NCI-H1092 treated with DMSO at 0.1 percent for 48 hours (cell line): Measurements from ENCODE around the gene CDK6.
A peak's percentile ranks its signal among the peaks of the same experiment; 100 is the strongest.

ENCODE experiments used
- DNase-seq: peaks from one replicate; lab custom pipeline; 2025; lab: John Stamatoyannopoulos, UW

CDK6 gene

GRCh38 chr7:92681633-92682032 is 154.7 kb downstream of the CDK6 start:
- DNase-seq, result no peak

GRCh38 chr7:92680442-92680841 is 155.9 kb downstream of the CDK6 start:
- no peak for DNase-seq

DNA sequence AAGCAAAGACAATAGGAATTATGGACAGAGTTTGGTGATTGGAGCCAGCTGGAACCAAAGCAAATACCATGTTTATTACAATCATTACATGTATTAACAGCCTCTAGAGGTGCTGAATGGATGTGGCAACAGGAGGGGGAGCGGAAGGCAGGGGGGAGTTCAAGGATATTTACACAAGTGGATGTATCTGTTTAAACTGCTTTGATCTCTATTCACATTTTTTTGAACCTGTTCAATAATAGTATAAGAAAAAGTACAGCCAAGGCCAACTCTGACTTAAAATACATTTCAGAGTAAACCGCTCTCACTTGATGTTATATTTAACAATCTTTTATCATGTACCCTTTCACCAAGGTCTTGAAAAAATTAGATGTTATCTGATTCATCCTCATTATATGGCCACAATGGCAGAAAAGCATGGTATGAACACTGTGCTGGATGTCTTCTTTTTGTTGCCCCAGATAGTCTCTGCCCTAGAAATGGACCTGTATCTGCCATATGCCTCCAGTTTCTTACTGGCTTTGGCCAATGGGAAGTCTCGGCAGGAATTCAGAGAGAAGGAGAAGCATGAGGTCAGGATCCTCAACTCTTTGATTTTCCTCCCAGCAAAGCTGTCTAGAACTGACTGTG is 158.0 kb downstream of the CDK6 start:
- peak; percentile 30 for DNase-seq

DNA sequence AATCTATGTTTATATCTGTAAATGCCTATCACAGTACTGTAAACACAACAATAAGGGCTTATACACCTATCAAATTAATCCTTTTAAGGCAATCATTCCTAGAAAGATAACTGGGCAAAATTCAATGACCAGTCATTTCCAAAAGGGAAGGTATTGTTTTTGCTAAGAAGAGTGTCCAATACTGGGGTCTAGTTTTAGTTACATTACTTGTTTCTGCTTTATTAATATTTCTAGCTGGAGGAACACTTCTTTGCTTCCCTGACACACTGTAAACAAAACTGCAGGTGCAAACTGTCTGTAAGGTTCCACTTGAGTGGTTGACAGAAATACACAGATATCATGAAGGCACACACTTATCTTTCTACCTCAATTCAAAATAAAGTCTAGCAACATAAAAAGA is 162.0 kb downstream of the CDK6 start:
- DNase-seq, result peak; percentile 83

DNA sequence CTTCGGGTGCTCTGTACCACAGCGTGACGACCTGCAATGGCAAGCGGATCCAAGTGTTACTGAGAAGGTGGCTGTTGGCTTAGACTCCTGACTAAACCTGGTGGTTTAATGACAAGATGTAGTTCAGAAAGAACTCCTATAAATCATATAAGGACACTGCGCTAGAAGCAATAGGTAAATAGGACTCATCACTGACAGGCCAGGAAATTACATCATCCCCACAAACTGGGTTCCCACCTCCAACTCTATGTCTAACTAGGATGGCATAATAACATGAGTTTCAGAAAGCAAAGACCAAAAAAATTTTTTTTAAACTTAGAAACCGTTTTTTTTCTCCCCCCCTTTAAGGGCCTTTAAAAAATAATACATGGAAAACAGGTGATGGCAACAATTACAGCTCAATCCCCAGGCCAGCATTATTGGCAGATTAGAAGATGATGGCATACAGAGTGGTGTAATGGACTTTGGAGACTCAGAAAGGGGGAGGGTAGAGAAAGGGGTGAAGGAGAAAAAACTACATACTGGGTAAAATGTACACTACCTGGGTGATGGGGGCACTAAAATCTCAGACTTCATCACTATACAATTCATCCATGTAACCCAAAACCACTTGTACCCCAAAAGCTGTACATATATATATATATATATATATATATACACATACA is 164.7 kb downstream of the CDK6 start:
- DNase-seq, result no peak

GRCh38 chr7:92670204-92670851 is 166.0 kb downstream of the CDK6 start:
- no peak for DNase-seq

DNA sequence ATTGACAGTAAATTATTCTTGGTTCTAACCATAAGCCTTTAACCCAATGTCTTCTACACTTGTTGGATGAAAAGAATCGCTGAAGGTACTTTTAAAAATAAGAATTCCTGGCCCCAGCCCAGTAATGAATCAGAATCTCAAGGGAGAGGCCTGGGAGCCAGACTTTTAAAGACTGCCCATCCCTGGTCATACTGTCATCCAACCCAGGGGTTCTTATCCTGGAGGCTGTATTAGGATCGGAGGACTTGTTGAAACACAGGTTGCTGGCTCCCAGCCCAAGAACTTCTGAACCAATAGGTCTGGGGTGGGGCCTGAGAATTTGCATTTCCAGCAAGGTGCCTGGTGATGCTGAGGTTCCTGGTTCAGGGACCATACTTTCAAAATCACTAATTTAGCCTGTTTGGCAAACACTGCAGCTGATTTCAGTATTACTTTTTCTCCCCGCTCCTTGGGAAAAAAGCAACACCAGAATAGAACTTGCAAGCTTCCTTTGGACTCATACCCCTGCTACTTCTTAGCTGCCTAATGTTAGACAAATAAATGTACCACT is 166.7 kb downstream of the CDK6 start:
- DNase-seq, result no peak

DNA sequence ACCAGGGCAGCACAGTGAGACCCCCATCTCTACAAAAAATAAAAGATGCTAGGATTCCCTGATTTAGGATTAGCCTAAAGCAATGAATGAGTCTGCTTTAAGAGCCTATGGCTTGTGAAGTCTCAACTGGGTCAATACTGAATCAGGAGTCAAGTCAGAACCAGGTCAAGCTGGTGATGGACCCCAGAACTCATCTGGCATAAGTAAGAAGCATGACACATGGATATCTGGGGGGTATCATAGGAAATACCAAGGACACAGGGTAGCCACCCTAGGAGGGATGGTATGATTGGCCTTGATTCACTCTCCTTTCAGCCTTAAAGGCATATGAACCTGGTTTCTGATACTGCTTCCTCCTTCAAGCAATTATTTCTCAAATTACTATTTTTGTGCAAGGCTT is 167.8 kb downstream of the CDK6 start:
- no peak for DNase-seq

- no peak for DNase-seq
Observed at GRCh38 chr7:92667816-92668535, 168.4 kb downstream of the CDK6 start.

- DNase-seq, result no peak
Observed at GRCh38 chr7:92665926-92666325, 170.4 kb downstream of the CDK6 start.

- no peak for DNase-seq
Observed at GRCh38 chr7:92661651-92662050, 174.7 kb downstream of the CDK6 start.

GRCh38 chr7:92658671-92659070 is 177.7 kb downstream of the CDK6 start:
- DNase-seq, result no peak

- DNase-seq, result no peak
Observed at GRCh38 chr7:92657391-92657790, 179.0 kb downstream of the CDK6 start.

DNA sequence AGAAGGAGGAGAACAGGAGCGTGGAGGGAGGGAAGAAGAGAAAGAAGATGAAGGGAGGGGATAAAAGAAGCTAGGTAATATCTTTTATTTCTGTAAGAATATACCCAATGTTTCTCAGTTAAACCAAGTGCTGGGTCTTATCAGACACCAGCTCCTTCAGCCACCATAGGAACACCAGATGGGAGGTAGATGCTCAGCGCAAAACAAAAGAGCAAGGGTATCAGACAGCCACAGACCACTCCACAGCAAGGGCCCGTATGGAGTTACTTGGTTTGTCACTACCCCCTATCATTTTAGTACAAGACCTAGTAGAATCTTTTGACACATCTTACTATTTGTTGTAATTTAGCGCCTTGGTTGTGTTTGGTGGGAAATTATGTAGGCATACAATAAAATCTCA is 180.3 kb downstream of the CDK6 start:
- no peak for DNase-seq

DNA sequence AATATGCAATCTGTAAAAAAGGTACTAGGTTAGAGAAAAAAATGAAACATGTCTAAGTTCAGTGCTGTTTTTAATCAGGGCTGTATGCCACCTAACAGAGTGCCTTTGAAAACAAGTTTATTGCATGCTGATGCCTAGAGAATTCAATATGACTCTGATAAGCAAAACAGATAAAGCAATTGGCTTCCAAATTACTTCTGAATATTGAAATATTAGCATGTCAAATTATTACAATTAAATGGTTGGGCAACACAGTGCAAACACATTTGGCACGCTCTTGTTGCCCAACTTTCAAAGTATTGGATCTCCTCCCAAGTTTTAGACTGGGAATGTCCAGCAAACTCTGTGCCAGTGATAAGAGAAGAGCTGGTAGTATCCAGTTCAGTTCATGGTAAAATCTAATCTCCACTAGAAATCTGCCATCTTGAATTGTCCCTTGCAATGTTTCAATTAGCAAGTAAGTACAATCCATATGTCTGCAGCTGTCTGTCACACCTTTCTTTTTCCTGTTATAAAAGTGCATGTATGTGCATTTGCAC is 181.0 kb downstream of the CDK6 start:
- DNase-seq, result no peak

DNA sequence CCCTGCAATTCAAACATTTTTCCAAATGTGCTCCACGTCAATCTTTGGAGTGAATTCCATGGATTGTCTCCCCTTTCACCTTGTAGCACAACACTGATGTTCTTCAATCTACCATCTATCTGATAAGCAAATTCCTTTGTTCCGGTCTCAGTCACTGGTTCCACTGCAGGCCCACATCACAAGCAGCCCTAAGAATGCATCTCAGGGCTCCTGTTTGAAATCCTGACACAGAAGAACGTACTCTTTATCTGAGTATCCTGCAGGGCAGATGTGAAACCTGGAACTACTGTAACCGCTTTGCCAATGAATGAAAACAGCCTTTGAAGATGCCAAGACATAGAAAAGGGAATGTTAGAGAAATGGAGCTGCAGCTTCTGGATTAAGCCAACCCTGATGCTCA is 183.2 kb downstream of the CDK6 start:
- no peak for DNase-seq

GRCh38 chr7:92652536-92652935 is 183.8 kb downstream of the CDK6 start:
- no peak for DNase-seq

DNA sequence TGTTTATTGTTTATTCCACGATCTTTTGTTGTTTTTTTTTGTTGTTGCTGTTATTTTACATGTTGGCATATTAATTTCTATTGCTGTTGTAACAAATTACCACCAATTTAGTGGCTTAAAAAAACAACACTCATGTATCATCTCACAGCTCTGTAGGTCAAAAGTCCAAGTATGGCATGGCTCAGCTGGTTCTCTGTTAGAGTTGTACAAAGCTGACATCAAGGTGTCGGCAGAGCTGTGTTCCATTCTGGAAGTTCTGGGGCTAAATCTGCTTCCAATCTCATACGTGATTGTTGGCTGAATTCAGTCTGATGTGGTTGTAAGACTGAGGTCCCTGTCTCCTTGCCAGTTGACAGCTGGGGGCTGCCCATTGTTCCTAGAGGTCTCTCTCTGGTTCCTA is 186.0 kb downstream of the CDK6 start:
- no peak for DNase-seq

DNA sequence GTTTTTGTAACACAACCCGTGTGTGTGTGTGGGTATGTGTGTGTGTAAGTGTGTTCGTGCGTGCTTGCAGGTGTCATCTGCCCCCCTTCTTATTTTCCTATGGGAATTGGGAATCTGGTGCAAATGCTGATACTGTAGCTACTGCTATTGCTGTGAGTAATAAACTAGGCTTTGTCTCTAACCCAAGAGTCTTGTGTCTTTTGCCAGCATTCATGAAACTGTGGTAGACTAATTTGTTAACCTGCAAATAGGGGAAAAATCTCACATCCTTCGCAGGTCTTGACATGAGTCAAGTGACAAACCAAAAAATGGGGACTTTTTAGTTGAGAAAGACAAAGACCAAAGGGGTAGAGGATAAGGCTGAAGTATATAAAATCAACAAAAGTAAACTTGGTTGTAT is 188.3 kb downstream of the CDK6 start:
- DNase-seq, result no peak

GRCh38 chr7:92647652-92648051 is 188.7 kb downstream of the CDK6 start:
- no peak for DNase-seq

DNA sequence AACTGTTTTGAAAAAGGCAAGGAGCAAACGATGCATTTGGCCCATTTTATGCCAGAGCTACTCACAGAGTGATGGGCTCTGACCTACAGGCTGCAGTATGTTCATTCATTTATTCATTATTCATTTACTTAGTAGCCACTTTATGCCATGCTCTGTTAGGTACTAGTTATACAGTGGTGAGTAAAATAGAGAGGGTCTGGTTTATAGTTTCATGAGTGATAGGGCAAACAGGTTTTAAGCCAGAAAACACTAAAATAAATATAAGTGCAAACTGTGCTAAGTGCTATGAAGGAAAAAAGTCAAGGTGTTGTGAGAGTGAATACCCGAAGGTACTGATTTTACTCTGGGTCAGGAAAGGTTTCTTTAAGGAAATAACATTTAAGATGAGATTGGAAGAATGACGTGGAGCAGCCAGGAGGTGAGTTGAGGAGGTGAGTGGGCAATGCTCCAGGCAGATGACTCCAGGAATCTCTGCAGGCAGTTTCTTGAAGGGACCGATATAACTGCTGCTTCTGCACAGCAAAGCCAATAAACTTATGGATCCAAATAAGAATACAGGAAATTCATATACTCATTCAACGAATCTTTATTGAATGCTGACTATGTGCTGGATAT is 189.3 kb downstream of the CDK6 start:
- DNase-seq, result no peak
